Upper lobe of right lung (tissue), 1 donor: ENCODE results near the gene MRTFA. TPM values are rescaled to one million over a fixed set of nuclear protein-coding genes. Genes with fewer than 3 reads are reported as not detected.
"Not testable (repeated sequence)": the region's sequence is repeated elsewhere in the genome, so short reads cannot be mapped to it uniquely, and the experiment has no call there.

ENCODE experiments used
- ATAC-seq: fragments of 200-7000 bp; cut with Tn5 transposase; one replicate; pipeline ENCODE4 v1.9.1; 2020; ENCODE audit warnings: mild to moderate bottlenecking, moderate library complexity
- DNase-seq: peaks from one replicate; pipeline ENCODE4 v3.0.0-alpha.2; 2020
- H3K27ac ChIP-seq: fragments of 200-600 bp; one replicate; pipeline ENCODE4 v1.8.0; 2022
- H3K27me3 ChIP-seq: fragments of 200-600 bp; one replicate; pipeline ENCODE4 v1.8.0; 2022; ENCODE audit warnings: mild to moderate bottlenecking
- H3K36me3 ChIP-seq: fragments of 200-600 bp; one replicate; pipeline ENCODE4 v1.8.0; 2022
- H3K4me1 ChIP-seq: fragments of 200-600 bp; one replicate; pipeline ENCODE4 v1.8.0; 2022
- H3K4me3 ChIP-seq: fragments of 200-600 bp; one replicate; pipeline ENCODE4 v1.8.0; 2022; ENCODE audit warnings: mild to moderate bottlenecking
- H3K9me3 ChIP-seq: fragments of 200-600 bp; one replicate; pipeline ENCODE4 v1.8.0; 2022
- CTCF ChIP-seq: fragments of 200-600 bp; IDR thresholded peaks from one replicate; pipeline ENCODE4 v1.8.0; 2022; ENCODE audit warnings: antibody characterized with exemption
- intact Hi-C: fragments of 100-400 bp; cut with DNase I; formaldehyde crosslinking; loops from one replicate; pipeline ENCODE4 v1.11.0; 2022
- total RNA-seq: library from RNA; stranded (reverse); fragmentation: NEBNext Ultra II Directional; extraction: Animal tissue kit (Norgen Biotek cat#: 25700); gene quantifications from one replicate; pipeline ENCODE4 v1.2.1, GENCODE V29; 2021
- donor health status: DM: no; HTN: yes; CAD: no; lungs with severe emphysema.

Gene MRTFA
- total RNA-seq, 1 donor from 2014 or later, result 60.4 TPM

- Histone ChIP-seq H3K36me3 (no peaks in the 10 kb centered on the region), H3K4me1 (peaks cover 42% of the 10 kb centered on the region), H3K27ac (no peak overlapping the region), H3K27me3 (no peaks in the 10 kb centered on the region), H3K4me3 (no peak overlapping the region), H3K9me3 (no peaks in the 10 kb centered on the region)
- intact Hi-C loops, result no loop called here
- ATAC-seq (no peak), DNase-seq (no peak)
- no peak for TF ChIP-seq CTCF
These were observed 30.2 kb downstream of the MRTFA start for GRCh38 chr22:40606306-40606705.

- Histone ChIP-seq H3K27ac (no peak overlapping the region), H3K27me3 (no peaks in the 10 kb centered on the region), H3K4me1 (peaks cover 47% of the 10 kb centered on the region), H3K9me3 (no peaks in the 10 kb centered on the region), H3K4me3 (no peak overlapping the region), H3K36me3 (no peaks in the 10 kb centered on the region)
- no peak for TF ChIP-seq CTCF
- intact Hi-C loops, result no loop called here
- ATAC-seq, result no peak
- DNase-seq, result no peak
These were observed 30.8 kb downstream of the MRTFA start for GRCh38 chr22:40605761-40606160.

- Histone ChIP-seq H3K9me3 (no peaks in the 10 kb centered on the region), H3K36me3 (no peaks in the 10 kb centered on the region), H3K27me3 (no peaks in the 10 kb centered on the region), H3K4me1 (peaks cover 31% of the 10 kb centered on the region), H3K27ac (no peak overlapping the region), H3K4me3 (no peak overlapping the region)
- TF ChIP-seq CTCF, result no peak
- DNase-seq (no peak), ATAC-seq (no peak)
- intact Hi-C loops, result no loop called here
These were observed 33.4 kb downstream of the MRTFA start for GRCh38 chr22:40603088-40603605.

GRCh38 chr22:40602231-40602630 lies 34.3 kb downstream of the MRTFA start:
- Histone ChIP-seq H3K27me3 (no peaks in the 10 kb centered on the region), H3K9me3 (no peaks in the 10 kb centered on the region), H3K4me1 (peaks cover 40% of the 10 kb centered on the region), H3K36me3 (no peaks in the 10 kb centered on the region), H3K4me3 (no peak overlapping the region), H3K27ac (no peak overlapping the region)
- TF ChIP-seq CTCF, result no peak
- ATAC-seq, result no peak
- no peak for DNase-seq
- intact Hi-C loops, result no loop called here

GRCh38 chr22:40599731-40600130 lies 36.8 kb downstream of the MRTFA start:
- no peaks in the 10 kb centered on the region for H3K27me3 ChIP-seq
- no peak overlapping the region for H3K27ac ChIP-seq
- H3K4me1 ChIP-seq, result peaks cover 40% of the 10 kb centered on the region
- no peak for TF ChIP-seq CTCF
- no peaks in the 10 kb centered on the region for H3K9me3 ChIP-seq
- no peaks in the 10 kb centered on the region for H3K36me3 ChIP-seq
- DNase-seq (no peak), ATAC-seq (no peak)
- intact Hi-C loops, result no loop called here
- H3K4me3 ChIP-seq, result no peak overlapping the region

GRCh38 chr22:40598712-40599111 lies 37.8 kb downstream of the MRTFA start:
- ATAC-seq, intact Hi-C loops, H3K27me3 ChIP-seq, H3K9me3 ChIP-seq, H3K27ac ChIP-seq, DNase-seq, H3K36me3 ChIP-seq, H3K4me3 ChIP-seq: not testable (repeated sequence)
- peaks cover 40% of the 10 kb centered on the region for H3K4me1 ChIP-seq
